Measurements from ENCODE around the gene MN1. TPM values are rescaled to one million over a fixed set of nuclear protein-coding genes. Genes with fewer than 3 reads are reported as not detected.

Gene MN1
- total RNA-seq, 1 experiment from 2014 or later, result 4.5 TPM

- Histone ChIP-seq H3K36me3 (peaks cover 17% of the 10 kb centered on the region), H3K4me1 (replicated peaks) (peaks cover 31% of the 10 kb centered on the region), H3K9me3 (replicated peaks) (peaks cover 5% of the 10 kb centered on the region; the same call in 1 of the 2 replicates), H3K27me3 (replicated peaks) (peaks cover 22% of the 10 kb centered on the region), H3K4me3 (peak overlapping the region; percentile 72), H3K27ac (0 out of 2 replicates have a peak overlapping the region, but pooled peaks have one; percentile 6)
- DNase-seq (ENCODE audit: low read depth in 1 of 2, low spot score in 2 of 2), result peak in 1 of 2 experiments; percentile 19
Observed at GRCh38 chr22:27800250-27801201, 1.0 kb downstream of the MN1 start.

- H3K9me3 ChIP-seq (replicated peaks), result peaks cover 5% of the 10 kb centered on the region; the same call in 1 of the 2 replicates
- H3K27me3 ChIP-seq (replicated peaks), result peaks cover 22% of the 10 kb centered on the region
- peaks cover 17% of the 10 kb centered on the region for H3K36me3 ChIP-seq
- no peak overlapping the region for H3K27ac ChIP-seq
- peaks cover 29% of the 10 kb centered on the region for H3K4me1 ChIP-seq (replicated peaks)
- DNase-seq (ENCODE audit: low read depth in 1 of 2, low spot score in 2 of 2), result no peak
- H3K4me3 ChIP-seq, result peak overlapping the region; percentile 72
Observed at GRCh38 chr22:27799827-27800249, 1.7 kb downstream of the MN1 start.

GRCh38 chr22:27799015-27799826, 2.3 kb downstream of the MN1 start:
- DNase-seq (ENCODE audit: low read depth in 1 of 2, low spot score in 2 of 2), result no peak
- peaks cover under 1% of the 10 kb centered on the region; the same call in 1 of the 2 replicates for H3K9me3 ChIP-seq (replicated peaks)
- H3K36me3 ChIP-seq, result peaks cover 17% of the 10 kb centered on the region
- H3K27ac ChIP-seq, result no peak overlapping the region
- peaks cover 22% of the 10 kb centered on the region for H3K27me3 ChIP-seq (replicated peaks)
- H3K4me1 ChIP-seq (replicated peaks), result peaks cover 24% of the 10 kb centered on the region
- H3K4me3 ChIP-seq, result no peak overlapping the region

- no peaks in the 10 kb centered on the region; the same call in 1 of the 2 replicates for H3K9me3 ChIP-seq (replicated peaks)
- no peak overlapping the region for H3K4me3 ChIP-seq
- H3K27me3 ChIP-seq (replicated peaks), result peaks cover 22% of the 10 kb centered on the region
- no peak for DNase-seq (ENCODE audit: low read depth in 1 of 2, low spot score in 2 of 2)
- H3K36me3 ChIP-seq, result peaks cover 17% of the 10 kb centered on the region
- no peak overlapping the region for H3K27ac ChIP-seq
- H3K4me1 ChIP-seq (replicated peaks), result peaks cover 24% of the 10 kb centered on the region
Observed at GRCh38 chr22:27798511-27799014, 3.0 kb downstream of the MN1 start.

GRCh38 chr22:27797520-27798391, 3.8 kb downstream of the MN1 start:
- Histone ChIP-seq H3K36me3 (peaks cover 17% of the 10 kb centered on the region), H3K9me3 (replicated peaks) (no peaks in the 10 kb centered on the region; the same call in 1 of the 2 replicates), H3K4me3 (no peak overlapping the region), H3K27ac (no peak overlapping the region), H3K4me1 (replicated peaks) (peaks cover 24% of the 10 kb centered on the region), H3K27me3 (replicated peaks) (peaks cover 22% of the 10 kb centered on the region)
- no peak for DNase-seq (ENCODE audit: low read depth in 1 of 2, low spot score in 2 of 2)

GRCh38 chr22:27796829-27797519, 4.6 kb downstream of the MN1 start:
- H3K4me3 ChIP-seq, result no peak overlapping the region
- no peak for DNase-seq (ENCODE audit: low read depth in 1 of 2, low spot score in 2 of 2)
- peaks cover 22% of the 10 kb centered on the region for H3K27me3 ChIP-seq (replicated peaks)
- peaks cover 17% of the 10 kb centered on the region for H3K36me3 ChIP-seq
- H3K4me1 ChIP-seq (replicated peaks), result peaks cover 21% of the 10 kb centered on the region
- H3K9me3 ChIP-seq (replicated peaks), result no peaks in the 10 kb centered on the region; the same call in 1 of the 2 replicates
- no peak overlapping the region for H3K27ac ChIP-seq

GRCh38 chr22:27795696-27796517, 5.6 kb downstream of the MN1 start:
- Histone ChIP-seq H3K4me3 (no peak overlapping the region), H3K27ac (no peak overlapping the region), H3K27me3 (replicated peaks) (peaks cover 22% of the 10 kb centered on the region), H3K36me3 (peaks cover 17% of the 10 kb centered on the region), H3K4me1 (replicated peaks) (peaks cover 18% of the 10 kb centered on the region), H3K9me3 (replicated peaks) (no peaks in the 10 kb centered on the region; the same call in 1 of the 2 replicates)
- DNase-seq (ENCODE audit: low read depth in 1 of 2, low spot score in 2 of 2), result no peak

- Histone ChIP-seq H3K9me3 (replicated peaks) (no peaks in the 10 kb centered on the region; the same call in 1 of the 2 replicates), H3K4me3 (no peak overlapping the region), H3K36me3 (peaks cover 16% of the 10 kb centered on the region), H3K27me3 (replicated peaks) (peaks cover 16% of the 10 kb centered on the region), H3K27ac (no peak overlapping the region), H3K4me1 (replicated peaks) (peaks cover 11% of the 10 kb centered on the region)
- DNase-seq (ENCODE audit: low read depth in 1 of 2, low spot score in 2 of 2), result no peak
Observed at GRCh38 chr22:27795053-27795452, 6.5 kb downstream of the MN1 start.

GRCh38 chr22:27794226-27794625, 7.3 kb downstream of the MN1 start:
- Histone ChIP-seq H3K27ac (no peak overlapping the region), H3K4me1 (replicated peaks) (0 out of 2 replicates have a peak, but pooled peaks cover 5% of the 10 kb centered on the region), H3K36me3 (peaks cover 10% of the 10 kb centered on the region), H3K9me3 (replicated peaks) (no peaks in the 10 kb centered on the region; the same call in 1 of the 2 replicates), H3K4me3 (no peak overlapping the region), H3K27me3 (replicated peaks) (peaks cover 13% of the 10 kb centered on the region)
- no peak for DNase-seq (ENCODE audit: low read depth in 1 of 2, low spot score in 2 of 2)

GRCh38 chr22:27793576-27793975, 8.0 kb downstream of the MN1 start:
- Histone ChIP-seq H3K36me3 (peaks cover 10% of the 10 kb centered on the region), H3K27me3 (replicated peaks) (peaks cover 8% of the 10 kb centered on the region), H3K4me1 (replicated peaks) (no peaks in the 10 kb centered on the region), H3K4me3 (no peak overlapping the region), H3K9me3 (replicated peaks) (no peaks in the 10 kb centered on the region; the same call in 1 of the 2 replicates), H3K27ac (no peak overlapping the region)
- no peak for DNase-seq (ENCODE audit: low read depth in 1 of 2, low spot score in 2 of 2)

GRCh38 chr22:27792452-27793161, 8.9 kb downstream of the MN1 start:
- H3K4me3 ChIP-seq, result no peak overlapping the region

More at GRCh38 chr22:27792452-27793161, 8.9 kb downstream of the MN1 start:
- no peak for DNase-seq (ENCODE audit: low read depth in 1 of 2, low spot score in 2 of 2)
- H3K9me3 ChIP-seq (replicated peaks), result no peaks in the 10 kb centered on the region; the same call in 1 of the 2 replicates
- H3K36me3 ChIP-seq, result peaks cover 10% of the 10 kb centered on the region
- no peak overlapping the region for H3K27ac ChIP-seq
- no peaks in the 10 kb centered on the region for H3K27me3 ChIP-seq (replicated peaks)
- H3K4me1 ChIP-seq (replicated peaks), result no peaks in the 10 kb centered on the region

Data from SJSA1 (cell line).